ENCODE data around the gene GALNT10.

Gene GALNT10

DNA sequence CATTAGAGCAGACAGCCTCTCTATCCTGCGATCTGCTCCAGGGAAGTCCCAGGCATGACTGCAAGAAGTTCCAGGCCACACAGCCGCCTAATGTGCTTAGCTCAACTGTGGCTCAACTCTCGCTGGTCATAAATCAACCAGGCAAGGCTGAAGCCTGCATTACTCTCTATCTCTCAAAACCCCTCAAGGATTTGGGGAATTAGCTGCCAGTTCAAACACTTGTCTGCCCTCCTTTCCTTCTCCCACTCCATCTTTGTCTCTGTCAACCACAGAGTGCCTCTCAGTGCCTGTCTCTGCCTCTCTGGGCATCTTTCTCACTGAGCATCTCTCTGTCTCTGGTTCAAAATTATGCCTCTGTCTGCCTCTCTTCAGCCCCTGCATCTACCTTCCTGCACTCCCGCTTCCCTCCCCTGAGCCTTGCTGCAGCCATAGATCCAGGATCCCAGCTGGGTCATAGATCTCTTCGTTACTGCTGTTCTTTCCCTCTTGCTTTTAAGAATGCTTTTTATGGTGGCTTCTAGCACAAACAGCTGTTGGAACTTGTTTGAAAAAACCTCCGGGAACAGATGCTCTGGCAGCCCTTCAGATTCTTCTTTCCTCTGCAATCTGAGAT is 27.9 kb upstream of the GALNT10 start:
- TF ChIP-seq EZH2phosphoT487 (IDR thresholded peaks at IDR 0.05; ENCODE audit: borderline replicate concordance, low read length) = no peak
- TF ChIP-seq CTCF (IDR thresholded peaks at IDR 0.05; ENCODE audit: low read depth, low read length, poor library complexity, severe bottlenecking) = no peak
- Histone ChIP-seq H3K79me2 (ENCODE audit: control insufficient read depth, low read length) (no peaks in the 10 kb centered on the region), H3K4me1 (ENCODE audit: control insufficient read depth, low read length) (no peaks in the 10 kb centered on the region), H3K4me2 (ENCODE audit: low read length) (no peak overlapping the region), H3K27ac (ENCODE audit: low read depth, low read length) (no peak overlapping the region), H4K20me1 (ENCODE audit: control insufficient read depth, insufficient read depth, low read depth, low read length) (no peaks in the 10 kb centered on the region), H3F3A (ENCODE audit: control insufficient read depth, insufficient read depth) (no peaks in the 10 kb centered on the region), H3K4me3 (ENCODE audit: low read length) (no peak overlapping the region), H3K9me3 (ENCODE audit: control insufficient read depth, insufficient read depth, low read length) (no peaks in the 10 kb centered on the region), H3K9me2 (replicated peaks; ENCODE audit: control insufficient read depth, low read length) (no peaks in the 10 kb centered on the region), H3K36me3 (ENCODE audit: control insufficient read depth, low read length) (no peaks in the 10 kb centered on the region), H3K27me3 (ENCODE audit: control insufficient read depth, low read length) (peaks cover 16% of the 10 kb centered on the region)

DNA sequence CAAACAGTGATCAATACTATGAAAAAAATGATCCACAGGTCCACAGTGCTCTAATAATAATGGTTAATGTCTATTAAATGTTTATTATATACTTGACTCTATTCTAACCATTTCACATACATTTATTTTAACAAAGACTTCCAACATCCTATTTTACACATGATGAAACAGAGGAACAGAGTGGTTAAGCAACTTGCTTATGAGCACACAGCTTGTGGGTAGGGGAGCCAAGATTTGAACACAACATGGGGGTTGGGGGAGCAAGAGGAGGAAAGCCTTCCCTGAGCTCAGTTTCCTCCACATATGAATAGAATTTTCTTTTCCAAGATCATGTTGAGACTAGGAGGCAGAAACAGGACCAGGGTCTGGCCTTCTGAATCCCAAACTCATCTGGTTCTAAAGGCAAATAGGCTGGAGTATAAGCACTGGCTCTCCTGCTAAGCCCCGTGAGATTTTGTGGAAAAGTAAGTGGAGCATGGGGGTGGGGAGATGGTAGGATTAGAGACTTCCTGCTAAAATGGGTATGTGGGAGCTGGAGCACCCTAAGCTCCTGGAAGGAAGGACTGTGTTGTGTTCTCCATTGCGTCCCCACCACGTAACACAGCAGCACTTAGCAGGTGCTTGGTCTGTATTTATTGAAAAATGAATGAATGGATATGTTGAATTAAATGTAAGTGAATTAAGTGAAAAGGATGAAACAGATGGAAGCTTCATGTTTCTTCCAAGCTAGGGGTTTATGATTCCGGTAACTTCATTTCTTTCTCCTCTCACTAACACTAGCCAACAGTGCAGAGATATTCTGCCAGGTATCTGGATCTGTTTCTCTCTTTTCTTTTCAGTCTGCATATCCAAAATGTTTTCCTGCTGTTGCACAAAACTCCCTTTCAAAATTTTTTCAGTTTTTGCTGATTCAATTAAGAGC is 26.9 kb upstream of the GALNT10 start:
- Histone ChIP-seq H3K4me2 (ENCODE audit: low read length) (no peak overlapping the region), H3K4me1 (ENCODE audit: control insufficient read depth, low read length) (no peaks in the 10 kb centered on the region), H3K27me3 (ENCODE audit: control insufficient read depth, low read length) (peaks cover 13% of the 10 kb centered on the region), H3K27ac (ENCODE audit: low read depth, low read length) (no peak overlapping the region), H3F3A (ENCODE audit: control insufficient read depth, insufficient read depth) (no peaks in the 10 kb centered on the region), H3K9me2 (replicated peaks; ENCODE audit: control insufficient read depth, low read length) (no peaks in the 10 kb centered on the region), H3K79me2 (ENCODE audit: control insufficient read depth, low read length) (no peaks in the 10 kb centered on the region), H4K20me1 (ENCODE audit: control insufficient read depth, insufficient read depth, low read depth, low read length) (no peaks in the 10 kb centered on the region), H3K9me3 (ENCODE audit: control insufficient read depth, insufficient read depth, low read length) (no peaks in the 10 kb centered on the region), H3K36me3 (ENCODE audit: control insufficient read depth, low read length) (no peaks in the 10 kb centered on the region), H3K4me3 (ENCODE audit: low read length) (no peak overlapping the region)
- TF ChIP-seq EZH2phosphoT487 (IDR thresholded peaks at IDR 0.05; ENCODE audit: borderline replicate concordance, low read length) (no peak), CTCF (IDR thresholded peaks at IDR 0.05; ENCODE audit: low read depth, low read length, poor library complexity, severe bottlenecking) (no peak)

DNA sequence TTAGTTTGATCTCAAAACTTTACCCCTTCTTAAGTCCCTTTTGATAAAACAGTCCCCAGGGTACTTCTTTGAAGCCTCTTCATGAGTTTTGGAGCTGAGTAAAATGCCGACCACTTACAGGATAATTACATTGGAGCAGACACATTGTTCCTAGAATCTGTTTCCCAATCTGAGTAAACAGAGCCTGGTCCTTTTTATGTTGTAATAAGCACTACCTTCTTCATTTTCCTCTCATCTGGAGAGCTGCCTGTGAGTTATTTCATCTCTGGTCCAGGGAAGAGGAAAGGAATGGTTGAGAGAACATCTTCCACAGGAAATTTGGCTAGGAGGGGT is 26.3 kb upstream of the GALNT10 start:
- H3K4me1 ChIP-seq (ENCODE audit: control insufficient read depth, low read length) = no peaks in the 10 kb centered on the region
- H4K20me1 ChIP-seq (ENCODE audit: control insufficient read depth, insufficient read depth, low read depth, low read length) = no peaks in the 10 kb centered on the region
- no peaks in the 10 kb centered on the region for H3K9me3 ChIP-seq (ENCODE audit: control insufficient read depth, insufficient read depth, low read length)
- no peaks in the 10 kb centered on the region for H3F3A ChIP-seq (ENCODE audit: control insufficient read depth, insufficient read depth)
- H3K79me2 ChIP-seq (ENCODE audit: control insufficient read depth, low read length) = no peaks in the 10 kb centered on the region
- no peak overlapping the region for H3K4me3 ChIP-seq (ENCODE audit: low read length)
- peaks cover 10% of the 10 kb centered on the region; the same call in 1 of the 2 replicates for H3K27me3 ChIP-seq (ENCODE audit: control insufficient read depth, low read length)
- no peak overlapping the region for H3K27ac ChIP-seq (ENCODE audit: low read depth, low read length)
- no peak overlapping the region for H3K4me2 ChIP-seq (ENCODE audit: low read length)
- TF ChIP-seq EZH2phosphoT487 (IDR thresholded peaks at IDR 0.05; ENCODE audit: borderline replicate concordance, low read length) (no peak), CTCF (IDR thresholded peaks at IDR 0.05; ENCODE audit: low read depth, low read length, poor library complexity, severe bottlenecking) (no peak)
- no peaks in the 10 kb centered on the region for H3K36me3 ChIP-seq (ENCODE audit: control insufficient read depth, low read length)
- H3K9me2 ChIP-seq (replicated peaks; ENCODE audit: control insufficient read depth, low read length) = no peaks in the 10 kb centered on the region
